ENCODE results near the gene SLC26A9.
A peak's percentile ranks its signal among the peaks of the same experiment; 100 is the strongest.
"Not testable (repeated sequence)": the region's sequence is repeated elsewhere in the genome, so short reads cannot be mapped to it uniquely, and the experiment has no call there.

The SLC26A9 gene

DNA sequence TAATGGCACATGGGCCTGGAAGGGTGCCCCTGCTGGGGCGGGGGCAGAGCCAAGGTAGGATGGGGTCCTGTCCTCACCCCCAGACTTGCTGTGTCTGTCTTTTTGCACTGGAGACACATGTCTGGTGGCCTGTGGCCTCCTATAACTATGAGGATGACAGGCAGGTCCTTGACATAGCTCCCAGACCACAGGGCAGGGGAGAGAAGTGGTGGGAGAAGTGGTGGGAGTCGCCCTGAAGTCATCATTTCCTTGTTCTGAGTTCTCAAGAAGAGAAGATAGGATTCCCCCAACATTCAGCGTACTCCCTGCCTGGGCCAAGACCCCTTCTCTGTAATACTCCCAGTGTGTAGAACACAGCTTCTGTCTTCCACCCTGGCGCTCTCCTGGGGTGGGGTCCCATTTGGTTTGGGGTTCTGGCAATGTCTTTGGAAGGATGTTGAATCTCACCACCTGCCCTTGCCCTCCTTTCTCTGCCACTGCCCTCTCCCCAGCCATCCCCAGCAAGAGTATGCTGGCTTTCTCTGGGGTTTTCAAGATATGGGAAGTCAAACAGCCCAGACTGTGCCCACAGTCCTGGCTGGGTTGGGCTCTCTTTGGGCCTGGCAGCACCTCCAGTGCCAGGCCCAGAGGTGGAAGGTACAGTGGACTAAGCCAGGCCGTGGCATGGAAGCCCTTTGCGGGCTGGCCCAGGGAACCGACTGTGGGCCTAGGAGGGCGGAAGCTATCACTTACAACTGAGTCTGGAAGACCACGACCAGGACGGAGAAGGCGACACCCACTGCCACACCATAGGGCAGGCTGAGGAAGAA, 19.4 kb downstream of the SLC26A9 start:
- DNase-seq, result no peak

DNA sequence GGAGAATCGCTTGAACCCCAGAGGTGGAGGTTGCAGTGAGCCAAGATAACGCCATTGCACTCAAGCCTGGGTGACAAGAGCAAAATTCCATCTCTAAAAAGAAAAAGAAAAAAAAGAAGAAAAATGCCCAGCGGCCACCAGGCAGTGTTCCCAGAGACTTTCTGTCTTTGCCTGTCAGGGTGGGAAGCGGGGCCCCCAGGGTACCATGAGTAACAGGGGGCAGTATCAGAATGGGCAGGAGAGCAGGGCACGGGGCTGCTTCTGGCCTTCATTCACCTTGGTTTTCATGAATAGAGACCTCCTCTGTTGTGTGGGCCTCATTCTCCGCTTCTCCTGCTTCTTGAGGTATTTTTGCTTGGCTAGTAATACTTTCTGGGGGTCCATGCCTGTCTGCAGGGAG, 20.4 kb downstream of the SLC26A9 start:
- no peak for DNase-seq

DNA sequence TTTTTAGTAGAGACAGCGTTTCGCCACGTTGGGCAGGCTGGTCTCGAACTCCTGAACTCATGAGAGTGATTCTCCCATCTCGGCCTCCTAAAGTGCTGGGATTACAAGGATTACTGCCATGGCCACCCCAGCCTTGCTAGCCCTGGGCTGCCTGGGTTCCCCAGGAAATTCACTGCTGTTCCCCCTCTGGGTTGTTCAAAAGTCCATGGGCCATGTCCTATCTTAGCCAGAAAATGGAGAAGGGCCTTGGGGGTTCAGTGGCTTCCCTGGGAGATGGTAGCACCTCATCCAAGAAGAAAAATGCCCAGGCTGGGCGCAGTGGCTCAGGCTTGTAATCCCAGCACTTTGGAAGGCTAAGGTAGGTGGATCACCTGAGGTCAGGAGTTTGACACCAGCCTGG, 20.9 kb downstream of the SLC26A9 start:
- DNase-seq, result no peak

DNA sequence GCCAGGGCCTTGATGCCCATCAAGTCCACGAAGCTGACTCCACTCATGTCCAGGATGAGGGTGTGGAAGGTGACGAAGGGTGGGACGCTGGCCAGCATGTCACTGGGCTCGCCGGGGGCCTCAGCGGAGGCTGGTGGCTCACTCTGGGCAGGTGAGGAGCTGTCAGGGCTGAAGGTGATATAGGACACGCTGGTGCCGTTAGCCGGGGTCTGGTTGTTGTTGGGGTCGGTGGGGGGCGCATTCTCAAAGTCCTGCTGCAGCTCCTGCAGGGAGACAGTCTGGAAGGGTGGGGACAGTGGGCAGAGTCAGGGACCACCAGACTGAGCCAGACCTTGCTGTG, 21.7 kb downstream of the SLC26A9 start:
- DNase-seq, result no peak

DNA sequence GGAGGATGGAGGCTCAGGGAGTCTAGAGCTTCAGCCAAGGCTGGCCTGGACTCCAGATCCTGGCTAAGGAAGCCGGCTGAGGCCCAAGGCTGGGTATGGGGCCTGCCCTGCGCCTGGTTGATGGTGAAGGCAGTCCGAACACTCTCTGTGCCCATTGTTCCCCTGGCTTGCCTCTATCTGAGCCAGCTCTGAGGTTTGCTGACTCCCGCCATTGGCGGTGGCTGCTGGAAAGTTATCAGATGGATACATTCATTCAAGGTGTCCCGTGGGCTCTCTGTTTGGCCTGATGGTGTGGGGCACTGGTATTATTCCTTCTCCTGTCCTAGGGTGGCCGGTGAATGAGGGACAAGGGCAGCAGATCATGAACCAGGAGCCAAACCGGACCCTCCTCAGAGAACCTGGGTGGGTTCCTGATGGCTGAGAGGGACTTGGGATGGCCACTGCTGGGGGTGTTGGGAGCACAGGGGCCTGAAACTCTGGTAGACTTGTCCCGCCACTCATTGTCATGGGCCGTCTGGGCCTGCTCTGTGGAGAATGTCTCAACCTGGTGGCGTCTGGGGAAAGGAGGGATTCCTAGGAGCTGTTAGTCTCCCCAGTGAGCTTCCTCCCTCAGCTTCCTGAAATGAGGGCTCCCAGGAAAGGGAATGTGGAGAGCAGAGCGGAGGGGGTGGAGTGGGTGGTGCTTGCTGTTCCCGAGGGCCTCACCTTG, 22.2 kb downstream of the SLC26A9 start:
- no peak for DNase-seq

DNA sequence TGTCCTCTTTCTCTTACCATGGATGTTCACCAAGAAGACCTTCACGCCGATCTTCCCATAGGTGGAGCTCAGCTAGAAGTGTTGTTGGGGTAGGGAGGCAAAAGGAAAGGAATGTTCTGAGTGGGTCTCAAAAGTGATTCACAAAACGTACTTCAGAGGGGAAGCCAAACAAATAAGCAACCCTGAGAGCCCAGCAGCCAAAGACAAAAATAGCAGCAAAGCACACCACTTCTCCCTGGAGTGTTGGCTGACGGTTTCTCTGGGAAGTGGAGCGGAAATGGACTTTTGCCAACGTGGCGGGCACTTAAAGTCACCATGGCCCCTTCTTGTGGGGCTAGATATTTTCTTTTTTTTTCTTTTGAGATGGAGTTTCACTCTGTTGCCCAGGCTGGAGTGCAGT, 23.1 kb downstream of the SLC26A9 start:
- no peak for DNase-seq

DNA sequence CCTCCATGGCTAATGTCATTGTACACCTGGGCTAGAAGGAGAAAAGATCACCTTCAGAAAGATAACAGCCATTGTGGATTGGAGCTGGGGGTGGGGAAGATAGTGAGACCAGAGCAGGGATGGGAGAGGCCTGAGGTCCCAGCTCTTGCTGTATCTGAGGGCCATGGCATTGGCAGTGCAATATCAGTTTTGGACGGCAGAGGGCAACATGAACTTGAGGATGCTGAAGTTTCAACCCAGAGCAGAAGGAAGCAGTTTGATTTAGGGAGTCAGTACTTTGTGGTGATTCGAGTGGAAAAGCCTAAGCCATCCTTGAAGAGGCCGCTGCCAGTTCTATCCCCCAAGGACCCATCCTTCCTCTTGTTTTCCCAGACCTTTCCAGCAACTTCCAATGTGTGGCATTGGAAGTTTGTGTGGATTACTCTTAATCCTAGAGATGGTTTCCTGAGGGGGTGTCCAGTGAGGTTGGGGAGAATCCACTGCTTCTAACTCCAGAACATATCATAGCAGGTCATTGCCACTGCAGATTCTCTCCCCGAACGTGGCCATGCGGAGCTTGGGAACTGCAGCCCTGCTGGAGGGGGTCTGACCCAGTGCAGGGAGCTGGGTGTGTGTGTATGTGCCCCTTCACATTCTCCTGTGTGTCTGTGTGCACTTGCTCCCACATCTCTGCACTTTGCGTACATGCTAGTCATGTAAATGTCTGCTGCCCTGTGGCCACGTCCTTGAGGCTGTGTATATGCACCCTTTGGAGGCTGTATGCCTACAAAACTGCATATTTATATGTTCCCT, 24.1 kb downstream of the SLC26A9 start:
- DNase-seq, result peak; percentile 71

DNA sequence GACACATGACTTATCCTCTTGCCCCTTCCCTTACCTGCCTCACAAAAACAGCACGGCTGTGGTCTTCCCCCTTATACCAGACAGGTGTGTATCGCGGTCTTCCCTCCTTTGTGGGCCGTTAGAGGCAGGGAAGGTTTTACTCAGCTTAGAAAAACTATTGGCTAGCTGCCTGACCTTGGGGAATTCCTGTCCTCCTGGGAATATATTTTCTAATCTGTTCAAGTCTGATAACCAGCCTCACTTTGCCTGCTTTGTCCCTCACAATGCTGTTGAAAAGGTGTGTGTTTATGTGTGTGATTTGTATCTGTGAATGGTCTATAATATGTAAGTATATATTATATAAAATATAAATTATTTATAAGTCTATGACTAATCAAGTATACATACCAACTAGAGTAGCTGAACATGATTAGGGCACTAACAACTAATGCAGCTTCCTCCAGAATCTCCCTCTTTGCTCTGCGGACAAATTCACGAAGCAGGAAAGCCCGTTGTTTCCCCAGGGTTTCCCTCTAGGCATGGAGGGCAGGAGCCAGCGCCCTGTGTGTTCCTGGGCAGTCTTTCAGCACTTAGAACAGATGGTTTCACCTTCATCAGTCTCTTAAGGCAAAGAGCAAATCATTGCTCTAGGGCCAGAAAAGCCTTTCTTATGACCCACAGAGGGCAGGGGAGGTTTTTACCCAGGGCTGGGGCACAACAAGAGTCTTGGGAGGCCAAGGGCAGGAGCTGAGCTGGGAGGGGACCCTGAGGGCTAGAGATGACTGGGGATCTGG, 25.6 kb downstream of the SLC26A9 start:
- DNase-seq, result no peak

DNA sequence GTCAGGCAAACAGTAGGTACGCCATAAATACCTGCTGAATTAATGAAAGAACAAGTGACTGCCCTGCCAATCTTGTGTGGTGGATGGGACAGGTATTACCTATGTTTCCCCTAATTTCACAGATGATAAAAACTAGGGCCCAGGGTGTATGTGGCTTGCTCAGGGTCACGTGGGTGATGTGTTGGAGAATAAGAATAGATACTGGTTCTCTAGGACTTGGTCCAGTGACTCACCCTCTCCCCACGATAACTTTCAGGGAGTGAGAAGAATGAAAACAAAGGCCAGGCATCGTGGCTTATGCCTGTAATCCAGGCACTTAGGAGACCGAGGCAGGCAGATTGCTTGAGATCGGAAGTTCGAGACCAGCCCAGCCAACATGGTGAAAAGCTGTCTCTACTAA, 26.7 kb downstream of the SLC26A9 start:
- no peak for DNase-seq

DNA sequence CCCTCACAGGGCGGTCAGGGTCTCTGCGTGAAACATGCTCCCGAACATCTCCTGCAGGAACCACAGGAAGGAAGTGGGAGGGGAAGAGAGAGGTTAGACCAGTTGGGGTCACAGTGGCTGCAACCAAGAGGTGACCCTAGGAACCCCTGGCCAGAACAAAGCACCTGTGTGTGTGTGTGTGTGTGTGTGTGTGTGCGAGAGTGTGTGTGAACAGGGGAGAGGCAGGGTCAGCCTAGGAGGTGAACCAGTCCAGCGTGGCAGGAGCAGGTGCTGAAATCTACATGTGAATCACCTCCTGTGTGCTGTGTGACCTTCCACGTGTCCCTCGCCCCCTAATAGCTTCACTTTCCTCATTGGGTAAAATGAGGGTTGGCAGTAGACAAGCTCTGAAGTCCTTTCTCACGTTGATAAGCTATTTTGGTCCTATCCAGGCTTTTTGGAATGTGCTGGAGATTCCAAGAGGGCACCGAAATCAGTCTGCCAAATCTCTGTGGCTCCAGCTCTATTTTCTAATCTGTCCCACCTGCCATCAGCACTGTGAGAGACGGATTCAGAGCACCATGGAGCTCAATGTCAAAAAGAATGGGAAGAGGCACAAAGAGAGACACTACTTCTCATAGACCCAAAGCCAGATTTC, 27.8 kb downstream of the SLC26A9 start:
- no peak for DNase-seq

DNA sequence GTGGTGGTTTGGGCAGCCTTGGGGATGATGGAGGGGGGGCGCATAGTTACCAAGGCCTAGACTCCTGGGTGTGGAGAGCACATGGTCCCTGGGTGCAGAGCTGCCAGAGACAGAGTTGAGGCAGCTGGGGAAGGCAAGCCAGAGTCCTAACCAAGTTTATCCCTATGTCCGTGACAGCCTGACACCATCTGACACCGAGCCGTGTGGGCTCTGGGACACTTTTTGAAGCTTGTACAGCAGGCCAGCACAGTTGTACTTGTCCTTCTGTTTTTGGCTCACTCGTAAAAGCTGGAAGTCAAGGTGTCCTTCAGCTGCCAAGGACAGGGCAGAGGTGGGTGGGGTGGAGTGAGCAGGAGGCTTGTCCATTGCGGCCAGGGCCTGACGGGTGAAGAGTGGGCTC, 28.5 kb downstream of the SLC26A9 start:
- DNase-seq, result no peak

DNA sequence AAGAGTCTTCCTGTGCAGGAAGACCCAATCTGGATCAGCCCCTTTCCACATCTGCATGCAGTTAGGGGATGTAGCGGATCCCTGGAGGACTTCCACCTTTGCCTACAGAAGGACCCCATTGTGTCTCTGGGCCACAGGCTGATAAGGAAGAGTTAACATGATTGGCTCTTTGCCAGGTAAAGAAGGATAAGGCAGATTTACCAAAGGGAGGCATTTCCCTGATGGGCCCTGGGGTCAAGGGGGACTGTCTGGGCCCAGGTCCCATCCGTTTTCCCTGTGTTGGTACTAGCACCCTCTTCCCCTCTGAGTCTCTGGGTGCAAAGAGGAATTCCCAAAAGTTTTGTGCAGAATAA, 29.1 kb downstream of the SLC26A9 start:
- no peak for DNase-seq

DNA sequence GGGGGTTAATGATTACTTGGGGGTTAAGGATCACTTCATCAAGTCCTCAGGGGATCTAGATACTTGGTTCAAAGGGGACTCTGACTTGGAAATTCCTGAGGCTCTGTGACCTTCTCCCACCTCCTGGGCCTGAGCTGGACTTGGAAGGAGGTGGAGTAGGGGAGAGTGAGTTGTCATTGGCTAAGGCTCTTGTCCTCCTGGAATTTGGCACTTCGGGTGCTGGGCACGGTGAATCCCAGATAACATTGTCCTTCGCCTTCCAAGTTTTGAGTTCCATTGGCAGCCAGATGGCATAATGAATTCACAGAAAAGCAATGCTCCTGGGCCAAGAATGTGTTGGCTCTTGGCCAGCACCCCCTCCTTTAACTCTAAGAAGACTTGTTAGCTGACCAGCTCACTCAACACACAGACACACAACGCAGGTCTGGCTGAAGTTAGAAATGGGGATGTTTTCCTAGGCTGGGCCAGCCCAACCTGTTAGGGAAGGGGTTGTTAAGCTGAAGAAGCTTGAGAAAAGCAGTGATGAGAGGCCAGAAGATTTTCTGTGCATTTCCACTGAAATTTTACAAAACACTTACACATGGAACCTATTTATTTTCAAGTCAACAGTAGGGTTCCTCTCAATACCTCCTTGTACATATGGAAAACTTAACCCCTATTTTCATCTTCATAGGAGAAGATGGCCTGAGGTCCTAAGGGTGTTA, 29.7 kb downstream of the SLC26A9 start:
- no peak for DNase-seq

DNA sequence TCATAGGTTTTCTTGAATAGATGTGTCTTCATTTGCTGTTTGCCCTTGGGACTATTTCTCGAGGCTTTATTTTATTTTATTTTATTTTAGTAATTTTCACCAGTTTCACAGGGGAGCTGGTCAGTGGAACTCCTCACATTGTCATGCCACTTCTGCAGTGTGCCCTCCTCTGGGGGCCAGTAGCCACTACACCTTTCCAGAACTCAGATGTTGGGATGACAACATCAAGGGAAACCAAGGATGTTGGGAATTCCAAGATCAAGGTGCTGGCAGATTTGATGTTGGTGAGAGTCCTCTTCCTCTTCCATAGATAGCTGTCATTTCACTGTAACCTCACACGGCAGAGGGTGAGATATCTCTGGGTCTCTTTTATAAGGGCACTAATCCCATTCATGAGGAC, 35.5 kb downstream of the SLC26A9 start:
- DNase-seq, result peak; percentile 22

DNA sequence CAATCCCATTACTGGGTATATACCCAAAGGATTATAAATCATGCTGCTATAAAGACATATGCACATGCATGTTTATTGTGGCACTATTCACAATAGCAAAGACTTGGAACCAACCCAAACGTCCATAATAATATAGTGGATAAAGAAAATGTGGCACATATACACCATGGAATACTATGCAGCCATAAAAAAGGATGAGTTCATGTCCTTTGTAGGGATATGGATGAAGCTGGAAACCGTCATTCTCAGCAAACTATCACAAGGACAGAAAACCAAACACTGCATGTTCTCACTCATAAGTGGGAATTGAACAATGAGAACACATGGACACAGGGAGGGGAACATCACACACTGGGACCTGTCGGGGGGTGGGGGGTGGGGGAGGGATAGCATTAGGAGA, 38.2 kb downstream of the SLC26A9 start:
- DNase-seq, result not testable (repeated sequence)

DNA sequence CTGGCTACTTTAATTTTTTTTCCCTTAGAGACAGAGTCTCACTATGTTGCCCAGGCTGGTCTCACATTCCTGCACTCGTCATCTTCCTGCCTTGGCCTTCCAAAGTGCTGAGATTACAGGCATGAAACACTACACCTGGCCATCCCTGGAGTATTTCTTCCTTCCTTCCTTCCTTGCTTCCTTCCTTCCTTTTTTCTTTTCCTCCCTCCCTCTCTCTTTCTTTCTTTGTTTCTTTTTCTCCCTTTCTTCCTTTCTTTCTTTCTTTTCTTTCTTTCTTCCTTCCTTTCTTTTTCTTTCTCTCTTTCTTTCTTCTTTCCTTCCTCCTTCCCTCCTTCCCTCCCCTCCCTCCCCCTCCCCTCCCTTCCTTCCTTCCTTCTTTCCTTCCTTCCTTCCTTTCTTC, 46.9 kb downstream of the SLC26A9 start:
- DNase-seq, result no peak

DNA sequence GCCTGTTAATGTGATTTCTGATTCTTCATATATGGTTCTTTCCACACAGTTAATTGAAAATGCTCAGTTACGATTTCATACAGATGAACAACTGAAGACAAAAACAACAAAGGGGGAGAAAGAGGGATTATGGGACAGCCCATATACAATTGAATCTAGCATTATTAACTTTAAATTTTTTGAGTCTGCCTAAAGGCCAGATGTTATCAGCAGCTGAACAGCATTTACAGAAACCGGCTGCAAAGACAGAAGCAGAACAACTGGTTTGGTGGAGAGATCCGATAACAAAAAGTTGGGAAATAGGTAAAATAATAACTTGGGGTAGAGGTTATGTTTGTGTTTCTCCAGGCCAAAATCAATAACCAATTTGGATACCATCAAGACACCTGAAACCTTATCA, 49.1 kb downstream of the SLC26A9 start:
- not testable (repeated sequence) for DNase-seq

DNA sequence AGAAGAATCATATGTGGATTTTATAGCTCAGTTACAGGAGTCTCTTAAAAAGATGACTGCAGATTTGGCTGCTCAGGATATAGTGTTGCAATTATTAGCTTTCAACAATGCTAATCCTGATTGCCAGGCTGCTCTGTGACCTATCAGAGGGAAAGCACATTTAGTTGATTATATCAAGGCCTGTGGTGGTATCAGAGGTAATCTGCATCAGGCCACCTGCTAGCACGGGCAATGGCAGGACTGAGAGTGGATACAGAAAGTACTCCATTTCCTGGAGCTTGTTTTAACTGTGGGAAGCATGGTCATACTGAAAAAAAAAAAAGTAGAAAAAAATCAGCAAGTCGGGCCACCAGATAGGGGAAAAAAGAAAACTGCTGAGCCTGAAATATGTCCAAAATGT, 51.1 kb downstream of the SLC26A9 start:
- not testable (repeated sequence) for DNase-seq

DNA sequence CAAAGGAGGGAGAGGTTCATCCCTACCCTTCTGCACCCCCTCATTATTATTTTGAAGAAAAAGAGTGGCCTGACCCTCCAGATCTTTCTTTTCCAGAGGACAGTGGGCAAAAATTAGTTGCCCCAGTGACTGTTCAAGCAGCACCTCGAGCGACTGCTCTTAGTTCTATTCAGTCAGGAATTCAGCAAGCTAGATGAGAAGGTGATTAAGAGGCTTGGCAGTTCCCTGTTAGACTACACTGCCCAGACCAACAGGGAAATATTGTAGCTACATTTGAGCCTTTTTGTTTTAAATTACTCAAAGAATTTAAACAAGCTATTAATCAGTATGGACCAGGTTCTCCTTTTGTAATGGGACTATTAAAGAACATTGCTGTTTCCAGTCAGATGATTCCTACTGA, 51.8 kb downstream of the SLC26A9 start:
- DNase-seq, result not testable (repeated sequence)

DNA sequence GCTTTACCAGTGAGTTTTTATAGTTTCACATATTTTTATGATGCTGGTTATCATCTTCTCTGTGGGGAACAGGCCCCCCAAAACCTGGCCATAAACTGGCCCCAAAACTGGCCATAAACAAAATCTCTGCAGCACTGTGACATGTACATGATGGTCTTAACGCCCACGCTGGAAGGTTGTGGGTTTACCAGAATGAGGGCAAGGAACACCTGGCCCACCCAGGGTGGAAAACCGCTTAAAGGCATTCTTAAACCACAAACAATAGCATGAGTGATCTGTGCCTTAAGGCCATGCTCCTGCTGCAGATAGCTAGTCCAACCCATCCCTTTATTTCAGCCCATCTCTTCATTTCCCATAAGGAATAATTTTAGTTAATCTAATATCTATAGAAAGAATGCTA, 52.6 kb downstream of the SLC26A9 start:
- not testable (repeated sequence) for DNase-seq

DNA sequence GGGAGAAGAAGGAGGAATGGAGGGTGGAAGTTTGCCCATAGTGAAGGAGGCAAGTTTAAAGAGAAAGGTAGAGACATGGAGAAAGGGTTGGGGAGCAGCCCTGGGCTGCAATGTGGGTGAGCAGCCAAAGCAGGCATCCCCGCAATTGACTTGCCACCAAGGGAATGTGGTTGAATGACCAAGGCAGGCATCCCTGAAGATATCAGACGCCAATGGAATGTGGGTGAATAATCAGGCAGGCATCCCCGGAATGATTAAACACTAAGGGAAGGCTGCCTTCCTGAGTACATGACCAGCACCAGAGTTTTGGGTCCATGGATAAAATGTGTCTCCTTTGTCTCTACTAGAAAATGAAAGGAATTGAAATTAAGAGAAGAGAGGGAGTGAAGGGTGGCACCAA, 53.5 kb downstream of the SLC26A9 start:
- DNase-seq, result not testable (repeated sequence)

DNA sequence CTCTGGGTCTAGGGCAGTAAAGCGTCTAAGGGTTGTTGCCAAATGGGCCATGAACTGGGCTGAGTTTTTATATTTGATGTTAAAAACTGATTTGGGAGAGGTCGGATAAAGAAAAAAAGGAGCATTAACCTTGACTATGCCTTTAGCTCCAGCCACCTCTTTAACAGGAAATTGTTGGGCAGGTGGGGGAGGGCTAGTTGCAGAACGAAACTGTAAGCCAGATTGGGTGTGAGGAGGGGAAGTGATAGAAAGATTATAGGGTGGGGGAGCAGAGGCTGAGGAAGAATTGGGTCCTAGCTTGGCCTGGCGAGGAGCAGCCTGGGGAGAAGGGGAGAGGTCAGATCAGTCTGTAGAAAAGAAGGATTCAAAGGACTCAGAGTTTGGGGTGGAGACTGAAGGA, 54.2 kb downstream of the SLC26A9 start:
- DNase-seq, result not testable (repeated sequence)

All from hematopoietic multipotent progenitor cell treated with erythropoietin and hydrocortisone succinate and interleukin-3 and kit ligand, for 8 days (in vitro differentiated cells).